Ovary (tissue), 3 donors: ENCODE data around the gene BHMT2.

Experiments
- EP300 ChIP-seq: sonication (generic); formaldehyde crosslinking; IDR thresholded peaks from one replicate; pipeline ENCODE4 v1.6.1; 2017; ENCODE audit warnings: antibody characterized with exemption
- POLR2A ChIP-seq: fragments of 450-650 bp; IDR thresholded peaks from one replicate; pipeline ENCODE4 v1.6.1; 2017; ENCODE audit warnings: antibody characterized with exemption, mild to moderate bottlenecking, moderate library complexity
- TF ChIP-seq, protein P1 (sequence below), 3 donors: fragments of 450-650 bp in 2 of 3; fragments of 200-600 bp in 1 of 3; IDR thresholded peaks; one replicate each; pipeline versions ENCODE4 v1.5.1 to v1.8.0; 2016 to 2022; ENCODE audit warnings: antibody characterized with exemption in 3 of 3, mild to moderate bottlenecking in 1 of 3
- donor health status: DM: no; HTN: no; CAD: no.

DNA sequence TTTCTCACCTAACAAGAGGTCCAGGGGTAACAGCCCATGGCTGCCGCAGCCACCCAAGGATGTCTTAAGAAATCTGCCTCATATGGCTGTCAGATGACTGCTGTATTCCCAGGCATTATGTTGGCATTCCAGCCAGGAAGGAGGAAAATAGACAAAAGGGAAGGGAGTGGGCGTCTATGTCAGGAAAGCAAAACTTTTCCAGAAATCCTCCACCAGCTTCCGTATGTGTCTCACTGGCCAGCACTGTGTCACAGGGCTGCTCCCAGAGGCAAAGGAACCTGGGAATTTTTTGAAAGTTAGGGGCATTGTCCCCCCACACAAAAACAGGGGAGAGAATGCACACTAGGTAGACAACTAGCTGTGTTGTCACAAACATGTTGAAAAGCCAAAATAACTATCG lies 7.3 kb downstream of the BHMT2 start:
- TF ChIP-seq, protein P1, sequence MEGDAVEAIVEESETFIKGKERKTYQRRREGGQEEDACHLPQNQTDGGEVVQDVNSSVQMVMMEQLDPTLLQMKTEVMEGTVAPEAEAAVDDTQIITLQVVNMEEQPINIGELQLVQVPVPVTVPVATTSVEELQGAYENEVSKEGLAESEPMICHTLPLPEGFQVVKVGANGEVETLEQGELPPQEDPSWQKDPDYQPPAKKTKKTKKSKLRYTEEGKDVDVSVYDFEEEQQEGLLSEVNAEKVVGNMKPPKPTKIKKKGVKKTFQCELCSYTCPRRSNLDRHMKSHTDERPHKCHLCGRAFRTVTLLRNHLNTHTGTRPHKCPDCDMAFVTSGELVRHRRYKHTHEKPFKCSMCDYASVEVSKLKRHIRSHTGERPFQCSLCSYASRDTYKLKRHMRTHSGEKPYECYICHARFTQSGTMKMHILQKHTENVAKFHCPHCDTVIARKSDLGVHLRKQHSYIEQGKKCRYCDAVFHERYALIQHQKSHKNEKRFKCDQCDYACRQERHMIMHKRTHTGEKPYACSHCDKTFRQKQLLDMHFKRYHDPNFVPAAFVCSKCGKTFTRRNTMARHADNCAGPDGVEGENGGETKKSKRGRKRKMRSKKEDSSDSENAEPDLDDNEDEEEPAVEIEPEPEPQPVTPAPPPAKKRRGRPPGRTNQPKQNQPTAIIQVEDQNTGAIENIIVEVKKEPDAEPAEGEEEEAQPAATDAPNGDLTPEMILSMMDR (IDR thresholded peaks at IDR 0.05) = no peak
- TF ChIP-seq POLR2A = no peak
- TF ChIP-seq EP300 = no peak
